SJCRH30 (cell line): ENCODE results near the gene OSM. TPM values are rescaled to one million over a fixed set of nuclear protein-coding genes. Genes with fewer than 3 reads are reported as not detected.
"Not testable (repeated sequence)": the region's sequence is repeated elsewhere in the genome, so short reads cannot be mapped to it uniquely, and the experiment has no call there.

Experiments
- DNase-seq, 2 experiments: peaks; one replicate each; pipeline ENCODE4 v3.0.0-alpha.2; 2015 to 2020
- H3K27ac ChIP-seq: fragments of 250-450 bp; sonication (Bioruptor Pico); 2 replicates; pipeline ENCODE4 v1.5.1; 2020; ENCODE audit warnings: mild to moderate bottlenecking, moderate library complexity
- H3K27me3 ChIP-seq: fragments of 250-450 bp; sonication (Bioruptor Pico); 2 replicates; pipeline ENCODE4 v1.5.1; 2020; ENCODE audit warnings: mild to moderate bottlenecking, moderate library complexity
- H3K36me3 ChIP-seq: fragments of 250-450 bp; sonication (Bioruptor Pico); 2 replicates; pipeline ENCODE4 v1.5.1; 2020; ENCODE audit warnings: mild to moderate bottlenecking, moderate library complexity
- H3K4me1 ChIP-seq: fragments of 250-450 bp; sonication (Bioruptor Pico); 2 replicates; pipeline ENCODE4 v1.5.1; 2020; ENCODE audit warnings: mild to moderate bottlenecking, moderate library complexity
- H3K4me3 ChIP-seq: fragments of 250-450 bp; sonication (Bioruptor Pico); 2 replicates; pipeline ENCODE4 v1.5.1; 2020; ENCODE audit warnings: mild to moderate bottlenecking, moderate library complexity
- H3K9me3 ChIP-seq: fragments of 250-450 bp; sonication (Bioruptor Pico); replicated peaks from 2 replicates; pipeline ENCODE4 v1.5.1; 2020; ENCODE audit warnings: mild to moderate bottlenecking, moderate library complexity
- total RNA-seq: library from RNA; depleted of rRNA; stranded (reverse); fragments of >200 nt; shearing (Covaris generic); gene quantifications from 2 replicates; pipeline ENCODE4 v1.2.3, GENCODE V29; 2014

OSM gene
- total RNA-seq, 1 experiment from 2014 or later: not detected

DNA sequence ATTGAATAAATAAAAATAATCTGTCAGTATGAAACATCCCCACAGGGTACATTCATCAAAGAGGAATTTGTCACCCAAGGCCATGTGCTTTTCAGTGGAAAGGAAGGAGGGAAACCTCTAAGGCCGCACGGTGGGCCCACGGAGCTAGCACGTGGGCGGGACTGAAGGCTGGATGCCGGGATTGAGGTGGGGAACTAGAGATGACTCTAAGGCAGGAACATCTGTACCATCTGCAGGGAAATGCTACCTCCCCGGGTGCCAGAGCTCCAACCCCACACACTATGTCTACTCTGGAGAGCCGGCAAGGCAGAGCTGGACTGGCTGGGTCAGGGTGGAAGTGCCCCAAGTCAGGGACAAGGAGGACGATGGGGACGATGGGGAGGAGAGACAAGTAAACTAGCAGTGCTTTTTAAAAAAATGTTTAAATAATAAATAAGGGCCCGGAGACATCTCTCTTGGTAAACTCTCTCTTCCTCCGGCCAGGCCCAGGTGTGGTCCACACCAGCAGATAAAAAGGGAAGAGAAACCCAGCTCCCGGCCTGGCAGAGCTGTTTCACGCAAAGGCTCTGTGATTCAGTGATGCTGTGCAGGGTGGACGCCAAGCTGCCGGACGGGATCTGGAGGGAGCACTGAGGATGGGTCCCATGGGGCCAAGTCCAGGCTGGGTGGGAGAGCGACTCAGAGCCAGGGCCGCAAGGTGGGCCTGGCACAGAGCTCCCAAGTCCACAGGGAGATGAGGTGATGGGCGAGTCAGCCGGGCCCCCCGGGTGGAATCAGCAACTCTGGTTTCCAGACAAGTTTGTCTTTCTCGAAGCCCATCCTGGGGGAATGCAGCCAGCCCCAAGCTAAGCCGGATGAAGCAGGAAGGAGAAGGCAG lies 25.9 kb downstream of the OSM start:
- no peaks in the 10 kb centered on the region for H3K27me3 ChIP-seq
- H3K9me3 ChIP-seq: no peaks in the 10 kb centered on the region
- H3K4me1 ChIP-seq: peaks cover 45% of the 10 kb centered on the region
- no peak for DNase-seq
- H3K27ac ChIP-seq: no peak overlapping the region
- H3K36me3 ChIP-seq: no peaks in the 10 kb centered on the region
- no peak overlapping the region for H3K4me3 ChIP-seq

DNA sequence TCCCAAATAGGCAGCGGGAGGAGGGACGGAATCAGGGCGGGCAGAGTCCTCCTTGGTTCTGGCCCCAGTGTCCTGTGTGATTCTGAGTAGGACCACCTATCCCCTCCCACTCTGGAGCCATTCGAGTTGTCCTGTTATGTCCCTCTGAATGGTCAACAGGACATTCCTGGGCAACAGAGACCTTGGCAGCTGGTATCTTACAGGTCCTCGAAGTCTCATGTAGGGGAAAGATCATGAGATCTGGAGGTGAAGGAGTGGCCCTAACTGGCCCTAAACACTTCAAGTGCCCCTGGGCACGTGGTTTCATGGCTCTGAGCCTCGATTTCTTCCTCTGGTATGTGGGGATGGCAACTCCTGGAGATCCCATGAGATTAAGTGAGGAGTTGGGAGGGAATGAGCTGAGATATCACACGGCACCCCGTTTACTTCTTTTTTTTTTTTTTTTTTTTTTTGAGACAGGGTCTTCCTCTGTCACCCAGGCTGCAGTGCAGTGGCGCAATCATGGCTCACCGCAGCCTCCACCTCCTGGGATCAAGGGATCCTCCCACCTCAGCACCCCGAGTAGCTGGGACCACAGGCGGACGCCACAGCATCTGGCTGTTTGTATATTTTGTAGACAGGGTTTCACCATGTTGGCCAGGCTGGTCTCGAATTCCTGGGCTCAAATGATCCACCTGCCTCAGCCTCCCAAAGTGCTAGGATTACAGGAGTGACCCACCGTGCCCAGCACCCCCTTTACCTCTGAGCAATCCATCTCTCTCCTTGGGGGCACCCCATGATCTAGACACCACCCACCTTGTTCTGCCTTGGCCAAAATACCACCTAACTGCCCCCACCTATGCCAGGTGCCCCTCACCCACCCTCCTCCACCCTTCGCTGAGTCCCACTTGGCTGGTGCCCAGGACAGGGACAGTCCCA lies 26.9 kb downstream of the OSM start:
- H3K9me3 ChIP-seq: no peaks in the 10 kb centered on the region
- peak overlapping the region; percentile 47; the same call in 1 of the 2 replicates for H3K27ac ChIP-seq
- no peak for DNase-seq

DNA sequence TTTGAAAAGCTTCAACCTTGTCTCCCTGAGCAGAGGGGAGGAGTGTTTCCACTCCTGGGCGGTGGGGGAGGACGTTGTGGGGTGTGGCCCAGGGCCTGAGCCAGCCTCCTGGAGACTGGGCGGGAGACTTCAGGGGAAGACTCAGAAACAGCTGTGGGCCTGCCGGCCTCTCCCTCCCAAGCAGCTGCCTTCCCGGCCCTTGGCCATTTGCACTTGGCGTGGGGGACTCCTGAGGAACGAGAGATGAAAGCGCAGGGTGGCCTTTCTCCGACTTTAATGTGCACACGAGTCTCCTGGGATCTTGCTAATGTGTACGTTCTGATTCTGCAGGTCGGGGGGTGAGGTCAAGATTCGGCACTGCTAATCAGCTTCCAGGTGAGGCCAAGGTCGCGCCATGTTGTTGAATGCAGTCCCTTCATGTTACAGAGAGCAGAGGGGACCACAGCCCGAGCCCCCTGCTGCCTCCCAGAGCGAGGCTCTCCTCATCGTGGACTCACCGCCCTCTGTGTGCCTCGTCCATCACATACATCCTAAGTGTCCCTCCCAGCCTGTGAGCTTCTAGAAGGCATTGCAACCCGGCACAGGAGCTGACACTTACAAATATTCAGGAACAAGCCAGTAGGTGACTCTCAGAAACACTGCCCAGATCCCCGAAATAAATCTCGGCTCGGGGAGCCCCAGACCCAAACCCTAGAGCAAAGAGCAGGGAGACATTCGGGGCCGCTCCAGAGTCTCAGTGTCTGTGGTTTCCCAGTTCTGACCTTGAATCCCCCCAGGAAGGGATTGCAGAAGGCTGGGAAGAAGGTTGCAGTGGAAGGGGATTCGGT lies 27.8 kb downstream of the OSM start:
- Histone ChIP-seq H3K4me3 (no peak overlapping the region), H3K27me3 (no peaks in the 10 kb centered on the region), H3K27ac (peak overlapping the region; percentile 47), H3K36me3 (no peaks in the 10 kb centered on the region), H3K9me3 (no peaks in the 10 kb centered on the region), H3K4me1 (peaks cover 53% of the 10 kb centered on the region)
- DNase-seq: peak; percentile 83 to 85

More for the DNA sequence above, 26.9 kb downstream of the OSM start:
- H3K27me3 ChIP-seq: no peaks in the 10 kb centered on the region
- H3K4me3 ChIP-seq: no peak overlapping the region
- H3K4me1 ChIP-seq: peaks cover 50% of the 10 kb centered on the region
- no peaks in the 10 kb centered on the region for H3K36me3 ChIP-seq

DNA sequence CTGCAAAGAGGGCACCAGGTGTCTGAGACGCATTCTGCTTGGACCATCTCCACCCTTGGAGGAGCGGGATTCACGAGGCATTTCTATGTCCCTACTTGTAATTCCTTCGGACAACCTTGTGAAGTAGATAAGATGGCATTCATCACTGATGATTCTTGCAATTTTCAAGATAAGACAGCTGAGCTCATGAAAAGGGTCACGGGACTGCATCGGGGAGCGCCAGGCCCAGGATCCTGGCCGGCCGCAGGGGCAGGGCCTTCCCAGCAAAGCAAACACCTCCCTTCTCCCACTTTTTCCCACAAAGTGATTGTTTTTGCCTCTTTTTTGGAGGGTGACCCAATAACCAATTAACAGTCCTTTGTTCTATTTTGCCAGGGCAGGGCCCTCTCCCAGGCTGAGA lies 28.5 kb downstream of the OSM start:
- H3K4me3 ChIP-seq: no peak overlapping the region
- H3K9me3 ChIP-seq: no peaks in the 10 kb centered on the region
- H3K27ac ChIP-seq: peak overlapping the region; percentile 47
- no peaks in the 10 kb centered on the region for H3K27me3 ChIP-seq
- no peaks in the 10 kb centered on the region for H3K36me3 ChIP-seq
- DNase-seq: no peak
- peaks cover 57% of the 10 kb centered on the region for H3K4me1 ChIP-seq

DNA sequence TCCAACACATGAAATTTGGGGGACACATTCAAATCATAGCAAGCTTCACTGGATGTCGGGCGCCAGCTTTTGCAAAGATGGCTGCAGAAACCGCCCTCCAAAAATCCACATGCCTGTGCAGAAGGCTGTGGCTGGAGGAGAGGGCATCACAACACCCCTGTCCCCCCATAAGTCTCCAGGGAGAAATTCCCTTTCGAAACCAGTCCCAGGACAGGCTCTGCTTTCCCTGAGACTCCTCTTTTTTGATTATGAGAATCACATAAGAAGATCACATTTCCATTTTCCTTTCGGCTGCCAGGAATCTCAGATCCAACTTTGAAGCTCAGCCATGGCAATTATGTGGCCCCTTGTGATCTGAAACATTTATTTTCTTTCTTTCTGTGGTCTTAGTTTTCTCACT lies 29.8 kb downstream of the OSM start:
- H3K27me3 ChIP-seq: no peaks in the 10 kb centered on the region
- no peak overlapping the region for H3K4me3 ChIP-seq
- no peaks in the 10 kb centered on the region for H3K9me3 ChIP-seq
- H3K4me1 ChIP-seq: peaks cover 64% of the 10 kb centered on the region
- H3K27ac ChIP-seq: peak overlapping the region; percentile 66; the same call in 1 of the 2 replicates
- no peaks in the 10 kb centered on the region for H3K36me3 ChIP-seq
- no peak for DNase-seq

DNA sequence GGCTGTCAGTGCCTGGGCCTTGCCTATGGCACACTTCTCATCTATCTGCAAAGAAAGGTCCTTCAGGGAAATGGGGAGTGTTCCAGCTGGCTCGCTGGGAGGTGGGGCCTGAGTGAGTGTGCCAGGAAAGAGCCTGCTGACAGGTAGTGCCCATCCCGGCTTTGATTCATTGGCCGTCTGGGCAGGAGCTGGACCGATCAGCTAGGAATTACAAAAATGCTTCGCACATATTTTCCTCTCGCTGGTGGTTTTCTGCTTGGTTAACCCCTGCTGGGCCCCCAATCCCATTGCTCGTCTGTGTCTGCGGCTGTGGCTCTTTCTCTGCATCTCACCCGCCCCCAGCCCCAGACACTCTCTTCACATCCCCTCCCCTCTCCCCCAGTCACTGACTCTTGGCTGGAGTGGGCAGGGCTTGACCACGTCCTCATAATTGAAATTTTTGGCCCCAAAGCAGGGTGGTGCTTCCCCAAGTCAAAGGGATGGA lies 30.9 kb downstream of the OSM start:
- H3K27ac ChIP-seq: peak overlapping the region; percentile 66

DNA sequence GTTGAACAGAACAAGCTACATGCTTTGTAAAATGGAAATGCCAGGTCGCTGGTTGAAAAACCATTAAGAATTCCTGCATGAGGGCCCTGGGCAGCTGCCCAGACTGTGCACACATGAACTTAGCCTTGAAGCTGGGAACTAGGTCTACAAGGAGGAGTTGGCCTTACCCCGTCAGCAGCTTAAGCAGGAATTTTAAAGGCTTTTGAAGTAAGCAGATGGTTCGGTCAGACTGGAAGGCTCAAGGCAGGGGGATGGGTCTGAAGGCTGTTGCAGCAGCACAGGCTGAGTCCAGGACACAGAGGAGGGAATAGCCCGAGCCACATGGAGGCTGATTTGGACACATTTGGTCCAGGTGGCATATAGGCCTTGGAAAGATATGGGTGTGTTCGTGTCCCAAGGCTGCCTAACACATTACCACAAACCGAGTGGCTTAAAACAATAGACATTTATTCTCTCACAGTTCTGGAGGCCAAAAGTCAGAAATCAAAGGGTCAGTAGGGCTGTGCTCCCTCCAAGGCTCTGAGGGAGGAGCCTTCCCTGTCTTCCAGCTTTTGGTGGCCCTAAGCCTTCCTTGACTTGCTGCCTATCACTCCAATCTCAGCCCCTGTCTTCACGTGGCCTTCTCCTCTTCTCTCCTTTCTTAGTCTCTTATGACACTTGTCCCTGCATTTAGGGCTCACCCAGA lies 31.7 kb downstream of the OSM start:
- Histone ChIP-seq H3K27ac (peak overlapping the region; percentile 66), H3K36me3 (no peaks in the 10 kb centered on the region), H3K4me1 (peaks cover 58% of the 10 kb centered on the region), H3K27me3 (no peaks in the 10 kb centered on the region), H3K4me3 (no peak overlapping the region), H3K9me3 (no peaks in the 10 kb centered on the region)
- DNase-seq: peak; percentile 70 to 76

More for the DNA sequence above, 30.9 kb downstream of the OSM start:
- Histone ChIP-seq H3K9me3 (no peaks in the 10 kb centered on the region), H3K4me1 (peaks cover 58% of the 10 kb centered on the region), H3K4me3 (no peak overlapping the region), H3K36me3 (no peaks in the 10 kb centered on the region), H3K27me3 (no peaks in the 10 kb centered on the region)
- DNase-seq: peak; percentile 60 to 84

DNA sequence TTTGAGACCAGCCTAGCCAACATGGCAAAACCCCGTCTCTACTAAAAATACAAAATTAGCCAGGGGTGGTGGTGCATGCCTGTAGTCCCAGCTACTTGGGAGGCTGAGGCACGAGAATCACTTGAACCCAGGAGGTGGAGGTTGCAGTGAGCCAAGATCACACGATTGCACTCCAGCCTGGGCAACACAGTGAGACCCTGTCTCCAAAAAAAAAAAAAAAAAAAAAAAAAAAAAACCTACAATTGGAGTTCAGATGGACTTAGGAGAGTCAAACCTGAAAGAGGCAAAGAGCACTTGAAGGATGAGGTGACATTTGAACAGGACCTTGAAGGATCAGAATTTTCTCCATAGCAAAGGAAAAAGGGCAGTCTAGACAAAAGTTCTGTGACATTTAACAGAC lies 32.3 kb downstream of the OSM start:
- Histone ChIP-seq H3K4me1 (peaks cover 55% of the 10 kb centered on the region), H3K27ac (peak overlapping the region; percentile 66)
- not testable (repeated sequence) for H3K9me3 ChIP-seq, DNase-seq, H3K27me3 ChIP-seq, H3K4me3 ChIP-seq, H3K36me3 ChIP-seq

DNA sequence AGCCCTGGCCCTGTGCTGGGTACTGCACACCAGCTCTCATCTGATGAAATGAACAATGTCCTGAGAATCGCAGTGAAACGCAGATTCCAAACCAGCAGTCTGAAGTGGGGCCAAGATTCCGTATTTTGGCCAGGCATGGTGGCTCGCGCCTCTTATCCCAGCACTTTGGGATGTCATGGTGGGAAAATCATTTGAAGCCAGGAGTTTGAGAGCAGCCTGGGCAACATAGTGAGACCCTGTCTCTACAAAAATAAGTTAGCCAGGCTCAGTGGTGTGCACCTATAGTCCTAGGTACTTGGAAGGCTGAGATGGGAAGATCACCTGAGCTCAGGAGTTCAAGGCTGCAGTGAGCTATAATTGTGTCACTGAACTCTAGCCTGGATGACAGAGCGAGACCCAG lies 33.1 kb downstream of the OSM start:
- Histone ChIP-seq H3K4me1 (peaks cover 55% of the 10 kb centered on the region), H3K36me3 (no peaks in the 10 kb centered on the region)
- no peak for DNase-seq

DNA sequence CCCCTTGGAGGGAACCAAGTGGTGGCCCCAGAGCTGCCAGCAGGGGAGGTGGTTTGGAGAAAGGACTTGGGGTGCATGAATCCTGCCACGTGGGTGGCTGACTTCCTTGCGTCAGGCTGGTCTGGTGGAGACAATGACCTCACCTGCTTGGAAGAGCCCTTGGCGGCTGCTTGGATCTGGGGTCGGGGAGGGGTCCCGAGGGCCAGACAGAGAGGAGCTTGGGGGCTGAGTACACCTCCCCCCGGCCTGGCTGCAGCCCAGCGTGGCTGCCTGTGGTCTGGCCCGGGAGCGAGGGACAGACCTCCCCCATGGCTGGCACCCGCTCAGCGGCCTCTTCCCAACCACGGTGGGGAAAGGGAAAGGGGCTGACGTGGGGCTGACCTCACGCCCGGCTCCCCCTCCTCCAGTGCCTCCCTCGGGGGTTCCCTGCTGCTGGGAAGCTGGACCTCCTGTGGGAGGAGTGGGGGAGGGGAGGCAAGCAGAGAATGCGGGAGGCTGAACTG lies 33.9 kb downstream of the OSM start:
- no peak overlapping the region for H3K27ac ChIP-seq
- H3K9me3 ChIP-seq: no peaks in the 10 kb centered on the region
- no peak for DNase-seq
- no peaks in the 10 kb centered on the region for H3K27me3 ChIP-seq
- H3K36me3 ChIP-seq: no peaks in the 10 kb centered on the region
- H3K4me3 ChIP-seq: no peak overlapping the region
- peaks cover 47% of the 10 kb centered on the region for H3K4me1 ChIP-seq

More for the DNA sequence above, 33.1 kb downstream of the OSM start:
- H3K27ac ChIP-seq: no peak overlapping the region
- no peaks in the 10 kb centered on the region for H3K9me3 ChIP-seq
- H3K27me3 ChIP-seq: no peaks in the 10 kb centered on the region
- no peak overlapping the region for H3K4me3 ChIP-seq

DNA sequence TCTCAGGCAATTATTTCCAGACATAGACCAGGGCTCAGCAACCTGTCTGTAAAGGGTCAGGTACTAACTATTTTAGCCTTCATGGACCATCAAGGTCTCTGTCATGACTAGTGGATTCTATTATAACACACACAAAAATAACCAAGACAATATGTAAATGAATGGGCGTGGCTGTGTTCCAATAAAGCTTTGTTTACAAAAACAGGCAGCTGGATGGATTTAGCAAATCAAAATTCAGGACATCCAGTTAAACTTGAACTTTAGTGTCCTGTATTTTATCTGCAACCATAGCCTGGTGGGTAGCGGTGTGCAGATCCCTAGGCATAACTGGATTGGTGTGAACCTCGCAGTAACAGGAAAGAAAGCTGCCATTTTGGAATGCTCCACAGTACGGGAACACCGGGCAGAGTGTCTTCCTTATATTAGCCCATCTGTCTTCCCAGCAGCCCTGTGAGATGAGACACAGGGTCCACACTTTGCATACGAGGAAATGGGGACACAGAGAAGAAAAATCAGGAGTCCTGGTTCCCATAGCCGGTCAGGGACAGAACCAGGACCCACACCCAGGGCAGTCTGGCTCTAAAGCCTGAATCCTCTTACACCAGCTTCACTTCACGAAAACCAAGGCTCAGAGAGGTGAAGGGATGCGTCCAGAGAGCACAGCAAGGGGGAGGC lies 35.7 kb downstream of the OSM start:
- no peaks in the 10 kb centered on the region for H3K9me3 ChIP-seq
- no peak overlapping the region for H3K4me3 ChIP-seq
- H3K4me1 ChIP-seq: peaks cover 33% of the 10 kb centered on the region
- no peak for DNase-seq
- no peak overlapping the region for H3K27ac ChIP-seq
- no peaks in the 10 kb centered on the region for H3K27me3 ChIP-seq
- no peaks in the 10 kb centered on the region for H3K36me3 ChIP-seq

DNA sequence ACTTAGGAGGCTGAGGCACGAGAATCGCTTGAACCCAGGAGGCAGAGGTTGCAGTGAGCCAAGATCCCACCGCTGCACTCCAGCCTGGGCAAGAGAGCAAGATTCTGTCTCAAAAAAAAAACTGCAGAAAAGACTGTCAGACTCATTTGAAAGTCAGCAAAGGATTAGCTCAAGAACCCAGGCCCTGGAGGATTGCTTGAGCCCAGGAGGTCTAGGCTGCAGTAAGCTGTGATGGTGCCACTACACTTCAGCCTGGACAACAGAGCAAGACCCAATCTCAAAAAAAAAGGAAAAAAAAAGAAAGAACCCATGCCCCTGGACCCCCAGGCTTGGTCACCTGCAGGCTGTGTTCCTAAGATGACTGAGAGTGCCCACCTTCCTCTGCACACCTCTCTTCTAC lies 36.3 kb downstream of the OSM start:
- Histone ChIP-seq H3K36me3 (no peaks in the 10 kb centered on the region), H3K27me3 (no peaks in the 10 kb centered on the region), H3K4me3 (no peak overlapping the region), H3K9me3 (no peaks in the 10 kb centered on the region), H3K4me1 (peaks cover 29% of the 10 kb centered on the region), H3K27ac (no peak overlapping the region)
- DNase-seq: no peak
